Prostate gland (tissue), 2 donors: Measurements from ENCODE around the gene PTPRCAP. TPM values are rescaled to one million over a fixed set of nuclear protein-coding genes. Genes with fewer than 3 reads are reported as not detected.

Experiments
- DNase-seq: peaks from one replicate; pipeline ENCODE4 v3.0.0-alpha.2; 2019; ENCODE audit warnings: low spot score
- H3K27ac ChIP-seq, 2 donors: fragments of 200-600 bp; sonication (generic); 2 replicates each; pipeline ENCODE4 v1.5.1; 2017 to 2019
- H3K27me3 ChIP-seq: fragments of 200-600 bp; sonication (generic); replicated peaks from 2 replicates; pipeline ENCODE4 v1.5.1; 2019; ENCODE audit not compliant: insufficient read depth
- H3K36me3 ChIP-seq, 2 donors: fragments of 200-600 bp; sonication (generic); 1 replicate in 1 of 2; 2 replicates in 1 of 2; pipeline versions ENCODE4 v1.5.1 to v1.8.1; 2017 to 2019
- H3K4me1 ChIP-seq: fragments of 200-600 bp; sonication (generic); replicated peaks from 2 replicates; pipeline ENCODE4 v1.5.1; 2019
- H3K4me3 ChIP-seq, 2 donors: fragments of 200-600 bp; sonication (generic); 2 replicates each; pipeline ENCODE4 v1.5.1; 2017 to 2019
- H3K9me3 ChIP-seq: fragments of 200-600 bp; sonication (generic); 2 replicates; pipeline ENCODE4 v1.5.1; 2017
- CTCF ChIP-seq, 4 experiments: fragments of 200-600 bp in 2 of 4; fragments of 450-650 bp in 2 of 4; sonication (generic) in 2 of 4; IDR thresholded peaks; 1 replicate in 3 of 4; 2 replicates in 1 of 4; pipeline ENCODE4 v1.5.1; 2016 to 2019; ENCODE audit warnings: antibody characterized with exemption in 4 of 4, mild to moderate bottlenecking in 2 of 4, moderate library complexity in 2 of 4
- POLR2A ChIP-seq: fragments of 450-650 bp; IDR thresholded peaks from one replicate; pipeline ENCODE4 v1.6.1; 2016; ENCODE audit warnings: antibody characterized with exemption, mild to moderate bottlenecking
- POLR2AphosphoS5 ChIP-seq: sonication (generic); formaldehyde crosslinking; IDR thresholded peaks from one replicate; pipeline ENCODE4 v1.6.1; 2017; ENCODE audit warnings: antibody characterized with exemption
- WGBS: methylation state at CpG from one replicate; pipeline ENCODE4 v1.1.5; 2018; 5-methylcytosine and 5-hydroxymethylcytosine counted together
- intact Hi-C: fragments of 100-400 bp; cut with DNase I; formaldehyde crosslinking; loops from one replicate; pipeline ENCODE4 v1.14.2; 2022
- total RNA-seq, 2 donors: library from RNA; depleted of rRNA; stranded (reverse); fragments of >200 nt; gene quantifications; one replicate each; pipeline ENCODE4 v1.1.0, GENCODE V29; 2016

PTPRCAP gene
- total RNA-seq, 2 donors from 2014 or later: 2.9 to 5.9 TPM

GRCh38 chr11:67463680-67464410 is 26.4 kb upstream of the PTPRCAP start:
- Histone ChIP-seq H3K4me1 (peaks cover 6% of the 10 kb centered on the region), H3K27me3 (no peaks in the 10 kb centered on the region), H3K9me3 (no peaks in the 10 kb centered on the region), H3K36me3 (peaks cover 0 to 4% of the 10 kb centered on the region in 2 donors), H3K4me3 (peak overlapping the region in 1 of 2 donors; percentile 43), H3K27ac (peak overlapping the region; percentile 81 to 90)
- TF ChIP-seq CTCF (IDR thresholded peaks at IDR 0.05) (no peak), POLR2AphosphoS5 (no peak), POLR2A (no peak)
- 86% methylated on average over 17 of the region's 20 CpGs for WGBS
- intact Hi-C loops: no loop called here
- DNase-seq: no peak

GRCh38 chr11:67463186-67463585 is 25.7 kb upstream of the PTPRCAP start:
- WGBS: 90% methylated on average over 10 of the region's 10 CpGs
- Histone ChIP-seq H3K4me1 (peaks cover 6% of the 10 kb centered on the region), H3K4me3 (no peak overlapping the region), H3K9me3 (no peaks in the 10 kb centered on the region), H3K36me3 (peaks cover 0 to 4% of the 10 kb centered on the region in 2 donors), H3K27me3 (no peaks in the 10 kb centered on the region), H3K27ac (no peak overlapping the region)
- no peak for TF ChIP-seq POLR2A
- no peak for TF ChIP-seq POLR2AphosphoS5
- no peak for TF ChIP-seq CTCF (IDR thresholded peaks at IDR 0.05)
- no peak for DNase-seq
- intact Hi-C loops: no loop called here

GRCh38 chr11:67458266-67458665 is 20.8 kb upstream of the PTPRCAP start:
- H3K4me3 ChIP-seq: no peak overlapping the region
- no peaks in the 10 kb centered on the region for H3K27me3 ChIP-seq
- no peaks in the 10 kb centered on the region for H3K36me3 ChIP-seq
- intact Hi-C loops: no loop called here
- no peaks in the 10 kb centered on the region for H3K9me3 ChIP-seq
- TF ChIP-seq POLR2AphosphoS5: no peak
- TF ChIP-seq POLR2A: no peak
- TF ChIP-seq CTCF (IDR thresholded peaks at IDR 0.05): no peak
- no peaks in the 10 kb centered on the region for H3K4me1 ChIP-seq
- no peak for DNase-seq
- 86% methylated on average over 19 of the region's 19 CpGs for WGBS
- H3K27ac ChIP-seq: no peak overlapping the region

- intact Hi-C loops: no loop called here
- TF ChIP-seq CTCF (IDR thresholded peaks at IDR 0.05): no peak
- TF ChIP-seq POLR2A: no peak
- no peak for TF ChIP-seq POLR2AphosphoS5
- Histone ChIP-seq H3K36me3 (no peaks in the 10 kb centered on the region), H3K4me3 (no peak overlapping the region), H3K9me3 (no peaks in the 10 kb centered on the region), H3K4me1 (no peaks in the 10 kb centered on the region), H3K27ac (no peak overlapping the region), H3K27me3 (no peaks in the 10 kb centered on the region)
- 95% methylated on average over 11 of the region's 12 CpGs for WGBS
- no peak for DNase-seq
These were observed 20.0 kb upstream of the PTPRCAP start for GRCh38 chr11:67457453-67457852.

GRCh38 chr11:67456068-67456705 is 18.7 kb upstream of the PTPRCAP start:
- H3K4me1 ChIP-seq: no peaks in the 10 kb centered on the region
- intact Hi-C loops: no loop called here
- no peaks in the 10 kb centered on the region for H3K36me3 ChIP-seq
- H3K9me3 ChIP-seq: no peaks in the 10 kb centered on the region
- H3K27ac ChIP-seq: no peak overlapping the region
- WGBS: 74% methylated on average over 22 of the region's 25 CpGs
- no peak overlapping the region for H3K4me3 ChIP-seq
- no peak for TF ChIP-seq POLR2A
- no peak for TF ChIP-seq POLR2AphosphoS5
- TF ChIP-seq CTCF (IDR thresholded peaks at IDR 0.05): no peak
- DNase-seq: no peak
- H3K27me3 ChIP-seq: no peaks in the 10 kb centered on the region
